ENCODE results near the gene BLTP2. TPM values are rescaled to one million over a fixed set of nuclear protein-coding genes. Genes with fewer than 3 reads are reported as not detected.

BLTP2 gene
- total RNA-seq, 2 donors from 2014 or later = 114 to 202 TPM

- no peaks in the 10 kb centered on the region for H3K9me3 ChIP-seq
Observed at GRCh38 chr17:28599311-28600184, 45.4 kb downstream of the BLTP2 start.

GRCh38 chr17:28598799-28599310, 46.1 kb downstream of the BLTP2 start, which contains the start of gene SPAG5:
Gene SPAG5 (minus strand): TSS chr17:28599025. CDS start chr17:28598946, 79 bp downstream.
- H3K4me1 ChIP-seq = peaks cover 8% of the 10 kb centered on the region
- intact Hi-C loops (cut with DNase I) = loop anchor here (5.0 kb wide), 1 partner anchor 43 kb away; no protein-coding TSS in a partner anchor
- no peaks in the 10 kb centered on the region for H3K36me3 ChIP-seq
- DNase-seq = peak; percentile 95
- H3K27me3 ChIP-seq = no peaks in the 10 kb centered on the region
- no peaks in the 10 kb centered on the region for H3K9me3 ChIP-seq
- peak within 1 kb of the TSS; percentile 95 for H3K27ac ChIP-seq
- H3K9ac ChIP-seq (ENCODE audit: low read depth in 2 of 2, low read length in 2 of 2) = peak within 1 kb of the TSS; percentile 77 to 94
- no peak for TF ChIP-seq CTCF (IDR thresholded peaks at IDR 0.05)
- peak within 1 kb of the TSS; percentile 59 for H3K4me3 ChIP-seq

More at GRCh38 chr17:28599311-28600184, 45.4 kb downstream of the BLTP2 start:
- Histone ChIP-seq H3K4me1 (peaks cover 8% of the 10 kb centered on the region), H3K27me3 (no peaks in the 10 kb centered on the region), H3K27ac (peak overlapping the region; percentile 95), H3K4me3 (peak overlapping the region; percentile 59), H3K36me3 (no peaks in the 10 kb centered on the region), H3K9ac (ENCODE audit: low read depth in 2 of 2, low read length in 2 of 2) (peak overlapping the region; percentile 77 to 94)
- intact Hi-C loops (cut with DNase I) = loop anchor here (5.0 kb wide), 1 partner anchor 43 kb away; no protein-coding TSS in a partner anchor
- DNase-seq = peak; percentile 78
- TF ChIP-seq CTCF (IDR thresholded peaks at IDR 0.05) = no peak

- Histone ChIP-seq H3K27me3 (no peaks in the 10 kb centered on the region), H3K27ac (peak overlapping the region; percentile 95), H3K4me1 (peaks cover 8% of the 10 kb centered on the region), H3K9me3 (no peaks in the 10 kb centered on the region), H3K36me3 (no peaks in the 10 kb centered on the region), H3K9ac (ENCODE audit: low read depth in 2 of 2, low read length in 2 of 2) (peak overlapping the region; percentile 54 to 94), H3K4me3 (peak overlapping the region; percentile 59)
- DNase-seq = no peak
- intact Hi-C loops (cut with DNase I) = loop anchor here (5.0 kb wide), 1 partner anchor 44 kb away; no protein-coding TSS in a partner anchor
- no peak for TF ChIP-seq CTCF (IDR thresholded peaks at IDR 0.05)
Observed at GRCh38 chr17:28598389-28598788, 46.6 kb downstream of the BLTP2 start.

- no peak overlapping the region for H3K27ac ChIP-seq
Observed at GRCh38 chr17:28597606-28598383, 47.2 kb downstream of the BLTP2 start.

More at GRCh38 chr17:28597606-28598383, 47.2 kb downstream of the BLTP2 start:
- intact Hi-C loops (cut with DNase I) = loop anchor here (5.0 kb wide), 1 partner anchor 45 kb away; no protein-coding TSS in a partner anchor
- no peak for TF ChIP-seq CTCF (IDR thresholded peaks at IDR 0.05)
- H3K9me3 ChIP-seq = no peaks in the 10 kb centered on the region
- H3K9ac ChIP-seq (ENCODE audit: low read depth in 2 of 2, low read length in 2 of 2) = peak overlapping the region in 1 of 2 donors; percentile 94
- no peaks in the 10 kb centered on the region for H3K36me3 ChIP-seq
- peaks cover 8% of the 10 kb centered on the region for H3K4me1 ChIP-seq
- peak overlapping the region; percentile 59 for H3K4me3 ChIP-seq
- no peaks in the 10 kb centered on the region for H3K27me3 ChIP-seq
- no peak for DNase-seq

Other genes with a start within 250 kb of the BLTP2 start
- gene SLC46A1, start 238.9 kb downstream of the BLTP2 start, total RNA-seq = 1 to 10 TPM; 4.3 to 5.4 TPM
- 10 to 100 TPM; 24.7 to 40.5 TPM for gene SLC13A2, start 171.5 kb downstream of the BLTP2 start, total RNA-seq
- gene FOXN1, start 138.8 kb downstream of the BLTP2 start, total RNA-seq = under 1 TPM in 1 of 2 donors, not detected in 1; 0.32 TPM
- gene UNC119, start 92.5 kb downstream of the BLTP2 start, total RNA-seq = 10 to 100 TPM; 31.4 to 39.8 TPM
- gene PIGS, start 73.6 kb downstream of the BLTP2 start, total RNA-seq = 10 to 100 TPM; 71.9 to 82.7 TPM
- 100 to 1,000 TPM in 1 of 2 donors, 10 to 100 TPM in 1; 14.4 to 111 TPM for gene ALDOC, start 68.3 kb downstream of the BLTP2 start, total RNA-seq
- 10 to 100 TPM; 25.6 to 81.8 TPM for gene SPAG5, start 46.1 kb downstream of the BLTP2 start, total RNA-seq
- gene RSKR, start 31.0 kb downstream of the BLTP2 start, total RNA-seq = 10 to 100 TPM in 1 of 2 donors, 1 to 10 TPM in 1; 3.2 to 16.2 TPM
- 10 to 100 TPM; 50.7 to 56.4 TPM for gene SDF2, start 16.7 kb upstream of the BLTP2 start, total RNA-seq
- 10 to 100 TPM; 40.1 to 47.1 TPM for gene SUPT6H, start 17.0 kb upstream of the BLTP2 start, total RNA-seq
- gene PROCA1, start 66.7 kb upstream of the BLTP2 start, total RNA-seq = 1 to 10 TPM; 1.0 to 2.5 TPM
- gene RAB34, start 72.7 kb upstream of the BLTP2 start, total RNA-seq = 10 to 100 TPM in 1 of 2 donors, 1 to 10 TPM in 1; 6.2 to 14.0 TPM
- gene RPL23A, start 74.8 kb upstream of the BLTP2 start, total RNA-seq = 1,000 to 10,000 TPM; 1,201 to 1,388 TPM
- 10 to 100 TPM in 1 of 2 donors, 1 to 10 TPM in 1; 5.7 to 20.4 TPM for gene TLCD1, start 81.1 kb upstream of the BLTP2 start, total RNA-seq
- gene NEK8, start 83.6 kb upstream of the BLTP2 start, total RNA-seq = 1 to 10 TPM; 3.0 to 6.7 TPM
- gene TRAF4, start 98.9 kb upstream of the BLTP2 start, total RNA-seq = 100 to 1,000 TPM in 1 of 2 donors, 10 to 100 TPM in 1; 92.1 to 128 TPM
- 10 to 100 TPM; 27.9 to 35.4 TPM for gene FAM222B, start 197.6 kb upstream of the BLTP2 start, total RNA-seq
- 10 to 100 TPM; 34.7 to 72.0 TPM for gene ERAL1, start 209.9 kb upstream of the BLTP2 start, total RNA-seq